Thyroid gland (tissue), 4 donors: ENCODE data around the gene SAMD11. TPM values are rescaled to one million over a fixed set of nuclear protein-coding genes. Genes with fewer than 3 reads are reported as not detected.
"Not testable (repeated sequence)": the region's sequence is repeated elsewhere in the genome, so short reads cannot be mapped to it uniquely, and the experiment has no call there.

Experiments
- DNase-seq, 2 donors: peaks; one replicate each; pipeline ENCODE4 v3.0.0-alpha.2; 2019
- H3K27ac ChIP-seq, 3 donors: fragments of 200-600 bp; sonication (generic); 1 replicate in 2 of 3; 2 replicates in 1 of 3; pipeline ENCODE4 v1.5.1; 2016 to 2019; ENCODE audit warnings: mild to moderate bottlenecking in 1 of 3, moderate library complexity in 1 of 3
- H3K27me3 ChIP-seq: fragments of 200-600 bp; sonication (generic); one replicate; pipeline ENCODE4 v1.5.1; 2019
- H3K36me3 ChIP-seq, 2 donors: fragments of 200-600 bp; sonication (generic); one replicate each; pipeline ENCODE4 v1.5.1; 2016 to 2019
- H3K4me1 ChIP-seq, 2 donors: fragments of 200-600 bp; sonication (generic); one replicate each; pipeline ENCODE4 v1.5.1; 2017 to 2019
- H3K4me3 ChIP-seq, 3 donors: fragments of 200-600 bp; sonication (generic); replicated peaks in 1 of 3; 1 replicate in 2 of 3; 2 replicates in 1 of 3; pipeline ENCODE4 v1.5.1; 2016; ENCODE audit warnings: mild to moderate bottlenecking in 1 of 3
- H3K9me3 ChIP-seq: fragments of 200-600 bp; sonication (generic); one replicate; pipeline ENCODE4 v1.5.1; 2017
- CTCF ChIP-seq, 6 experiments: fragments of 200-600 bp in 3 of 6; fragments of 450-650 bp in 3 of 6; sonication (generic) in 3 of 6; IDR thresholded peaks; one replicate each; pipeline ENCODE4 v1.5.1; 2016 to 2019; ENCODE audit warnings: antibody characterized with exemption in 6 of 6, mild to moderate bottlenecking in 2 of 6, inconsistent platforms in 1 of 6, moderate library complexity in 1 of 6
- POLR2A ChIP-seq, 2 donors: fragments of 450-650 bp; IDR thresholded peaks; one replicate each; pipeline ENCODE4 v1.6.1; 2017; ENCODE audit warnings: antibody characterized with exemption in 2 of 2, mild to moderate bottlenecking in 2 of 2, moderate library complexity in 1 of 2
- WGBS, 2 donors: methylation state at CpG; one replicate each; pipeline ENCODE4 v1.1.5; 2017; 5-methylcytosine and 5-hydroxymethylcytosine counted together
- intact Hi-C: fragments of 100-400 bp; cut with DNase I; formaldehyde crosslinking; loops from one replicate; pipeline ENCODE4 v1.15.1; 2023
- total RNA-seq, 4 donors: library from RNA; depleted of rRNA; stranded (reverse); fragments of >200 nt; gene quantifications; one replicate each; pipeline ENCODE4 v1.2.3, GENCODE V29; 2016

Gene SAMD11
- total RNA-seq, 4 donors from 2014 or later, result 4.1 to 11.2 (median 6.3) TPM

GRCh38 chr1:975896-976683 lies 52.4 kb downstream of the SAMD11 start:
- Histone ChIP-seq H3K4me3 (no peak overlapping the region), H3K36me3 (no peaks in the 10 kb centered on the region), H3K27ac (no peak overlapping the region), H3K4me1 (peaks cover 5 to 20% of the 10 kb centered on the region in 2 donors), H3K9me3 (no peaks in the 10 kb centered on the region), H3K27me3 (peaks cover 4% of the 10 kb centered on the region)
- WGBS, 2 donors, result 4 to 5% methylated on average over 11 to 22 of the region's 40 CpGs
- intact Hi-C loops, result loop anchor here (10.0 kb wide), 1 partner anchor 319 kb away; no protein-coding TSS in a partner anchor
- peak in 5 of 6 experiments; percentile 32 to 74 (median 54) for TF ChIP-seq CTCF (IDR thresholded peaks at IDR 0.05)
- no peak for TF ChIP-seq POLR2A (IDR thresholded peaks at IDR 0.05)
- peak; percentile 71 to 73 for DNase-seq

- not testable (repeated sequence) for H3K27me3 ChIP-seq, DNase-seq, H3K4me3 ChIP-seq, H3K9me3 ChIP-seq, H3K27ac ChIP-seq, H3K36me3 ChIP-seq
- no CpG with 5 or more reads among the region's 39 CpGs for WGBS, 2 donors
- H3K4me1 ChIP-seq, result peaks cover 5 to 20% of the 10 kb centered on the region in 2 donors
- intact Hi-C loops, result loop anchor here (10.0 kb wide), 1 partner anchor 318 kb away; no protein-coding TSS in a partner anchor
Observed at GRCh38 chr1:976791-977190, 53.1 kb downstream of the SAMD11 start.

- Histone ChIP-seq H3K27me3 (no peaks in the 10 kb centered on the region), H3K4me1 (peaks cover 4 to 14% of the 10 kb centered on the region in 2 donors), H3K36me3 (no peaks in the 10 kb centered on the region), H3K9me3 (no peaks in the 10 kb centered on the region), H3K4me3 (no peak overlapping the region), H3K27ac (no peak overlapping the region)
- intact Hi-C loops, result loop anchor here (10.0 kb wide), 1 partner anchor 317 kb away; no protein-coding TSS in a partner anchor
- TF ChIP-seq CTCF (IDR thresholded peaks at IDR 0.05), result no peak
- no peak for TF ChIP-seq POLR2A (IDR thresholded peaks at IDR 0.05)
- 86 to 90% methylated on average over 21 of the region's 44 CpGs for WGBS, 2 donors
- no peak for DNase-seq
Observed at GRCh38 chr1:978069-978834, 54.5 kb downstream of the SAMD11 start.

- 91 to 93% methylated on average over 16 to 36 of the region's 60 CpGs for WGBS, 2 donors
Observed at GRCh38 chr1:978835-979743, 55.4 kb downstream of the SAMD11 start.

More at GRCh38 chr1:978835-979743, 55.4 kb downstream of the SAMD11 start:
- TF ChIP-seq POLR2A (IDR thresholded peaks at IDR 0.05) (no peak), CTCF (IDR thresholded peaks at IDR 0.05) (no peak)
- Histone ChIP-seq H3K27ac (no peak overlapping the region), H3K27me3 (no peaks in the 10 kb centered on the region), H3K4me3 (no peak overlapping the region), H3K9me3 (no peaks in the 10 kb centered on the region), H3K36me3 (no peaks in the 10 kb centered on the region), H3K4me1 (peaks cover 0 to 9% of the 10 kb centered on the region in 2 donors)
- DNase-seq, result no peak
- intact Hi-C loops, result loop anchor here (10.0 kb wide), 1 partner anchor 316 kb away; no protein-coding TSS in a partner anchor
